GM19455 (cell line): ENCODE data around the gene CYB5RL.

Experiments
- ATAC-seq: cut with Tn5 transposase; IDR thresholded peaks from one replicate; pipeline ENCODE4 v1.9.1; 2021; ENCODE audit not compliant: unreplicated experiment

The CYB5RL gene

GRCh38 chr1:54161495-54162168 lies 38.2 kb downstream of the CYB5RL start:
- ATAC-seq = no peak

GRCh38 chr1:54160351-54160750 lies 39.5 kb downstream of the CYB5RL start:
- ATAC-seq = no peak

GRCh38 chr1:54159733-54160316 lies 40.0 kb downstream of the CYB5RL start:
- no peak for ATAC-seq

- ATAC-seq = no peak
These were observed 41.8 kb downstream of the CYB5RL start for GRCh38 chr1:54158071-54158470.

- no peak for ATAC-seq
These were observed 42.4 kb downstream of the CYB5RL start for GRCh38 chr1:54157401-54157800.

GRCh38 chr1:54156986-54157385 lies 42.8 kb downstream of the CYB5RL start:
- ATAC-seq = no peak

- no peak for ATAC-seq
These were observed 43.6 kb downstream of the CYB5RL start for GRCh38 chr1:54156201-54156600.

- no peak for ATAC-seq
These were observed 46.0 kb downstream of the CYB5RL start for GRCh38 chr1:54153535-54154439.

GRCh38 chr1:54152696-54153095 lies 47.1 kb downstream of the CYB5RL start, which contains the start of gene CDCP2:
CDCP2 (minus strand) TSS chr1:54153000; CDS start chr1:54152922, 78 bp downstream.
- no peak for ATAC-seq

- no peak for ATAC-seq
These were observed 48.8 kb downstream of the CYB5RL start for GRCh38 chr1:54151013-54151412.
